H1 (cell line): ENCODE results near the gene GPBP1L1. TPM values are rescaled to one million over a fixed set of nuclear protein-coding genes. Genes with fewer than 3 reads are reported as not detected.

Experiments
- SUZ12 ChIP-seq: fragments of 200-600 bp; sonication (generic); IDR thresholded peaks from 2 replicates; pipeline ENCODE4 v1.6.1; 2012; ENCODE audit warnings: mild to moderate bottlenecking, inconsistent platforms, low read length, moderate library complexity, mixed read lengths
- polyA plus RNA-seq, 7 experiments: library from polyadenylated mRNA; depleted of rRNA in 3 of 7; stranded (reverse) in 5 of 7; unstranded in 2 of 7; fragments of >200 nt in 5 of 7; fragments of 200-250 nt in 2 of 7; gene quantifications; 1 replicate in 5 of 7; 2 replicates in 1 of 7; 4 replicates in 1 of 7; pipeline versions ENCODE4 v1.2.1 to v1.2.3, GENCODE V29; 2011 to 2013; ENCODE audit warnings: missing spikeins in 2 of 7, mixed read lengths in 2 of 7
- total RNA-seq: library from RNA; stranded (reverse); fragmentation: NEBNext Ultra II Directional; extraction: Animal tissue kit (Norgen Biotek cat#: 25700); gene quantifications from 2 replicates; pipeline ENCODE4 v1.2.1, GENCODE V29; 2021

GPBP1L1 gene
- total and polyA plus RNA-seq, 2 of the 8 experiments (the other 6 are each of a cell fraction or from before 2014, with no cell fraction given): 70.1 to 119 TPM

GRCh38 chr1:45585110-45585426 is 101.3 kb downstream of the GPBP1L1 start (continued):
- TF ChIP-seq SUZ12: no peak
